Hematopoietic multipotent progenitor cell treated with erythropoietin and hydrocortisone succinate and interleukin-3 and kit ligand, for 17 days (in vitro differentiated cells): ENCODE measurements around the gene XPO5.

Source experiments
- DNase-seq: peaks from one replicate; pipeline ENCODE4 v3.0.0-alpha.2; 2015; ENCODE audit warnings: low spot score

Gene XPO5

DNA sequence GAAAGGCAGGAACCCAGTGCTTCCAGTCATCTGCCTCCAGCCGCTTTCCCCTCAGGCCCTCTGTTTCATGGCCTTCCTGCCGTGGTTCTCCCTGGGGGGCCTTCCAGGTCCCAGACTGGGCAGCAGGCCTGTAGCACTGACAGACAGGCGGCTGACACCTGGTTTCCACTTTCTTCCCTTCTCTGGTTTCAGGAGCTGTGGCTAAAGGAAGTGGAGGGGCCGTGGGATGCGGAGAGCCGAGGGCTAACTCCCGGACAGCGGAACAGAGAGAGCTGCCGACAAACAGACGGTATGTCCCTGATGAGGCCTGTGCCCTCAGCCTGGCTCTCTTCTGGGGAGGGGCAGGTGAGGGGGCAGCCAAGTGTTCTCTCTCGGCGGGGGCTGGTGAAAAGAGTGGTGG, 78.1 kb downstream of the XPO5 start:
- no peak for DNase-seq

GRCh38 chr6:43497129-43497396, 78.8 kb downstream of the XPO5 start:
- DNase-seq: no peak

DNA sequence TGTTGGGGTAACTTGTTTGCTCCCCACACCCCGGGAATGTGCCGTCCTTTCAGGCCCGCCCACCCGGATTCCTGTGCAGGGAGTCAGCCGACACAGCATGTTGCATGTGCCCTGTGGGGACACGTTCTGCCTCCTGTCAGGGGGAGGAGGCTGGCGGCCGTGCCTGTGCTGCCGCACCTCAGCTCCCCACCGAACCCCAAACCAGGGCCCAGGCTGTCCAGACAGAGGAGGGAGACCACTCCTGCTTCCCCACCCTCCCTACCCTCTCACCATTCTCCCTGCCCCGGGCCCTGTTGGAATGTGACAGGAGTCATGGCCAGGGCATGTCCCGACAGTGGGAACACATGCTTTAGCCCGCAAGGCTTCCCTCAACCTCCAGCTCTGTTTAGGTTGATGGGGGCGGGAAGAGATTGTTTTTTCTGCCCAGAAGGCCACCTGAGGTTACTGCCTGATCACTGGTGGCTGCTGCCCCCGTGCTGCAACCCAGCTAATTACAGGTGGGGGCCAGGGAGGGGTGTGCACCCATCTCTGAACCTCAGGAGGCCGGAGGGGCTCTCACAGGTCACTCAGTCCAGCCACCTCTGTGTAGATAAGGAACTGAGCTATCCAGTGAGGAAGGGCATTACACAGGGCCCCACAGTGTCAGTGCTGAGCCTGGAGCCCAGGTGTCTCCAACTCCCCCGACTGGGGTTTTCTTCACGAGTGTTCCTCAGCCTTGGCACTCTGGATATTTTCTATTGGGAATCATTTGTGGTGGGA, 79.3 kb downstream of the XPO5 start:
- DNase-seq: no peak

DNA sequence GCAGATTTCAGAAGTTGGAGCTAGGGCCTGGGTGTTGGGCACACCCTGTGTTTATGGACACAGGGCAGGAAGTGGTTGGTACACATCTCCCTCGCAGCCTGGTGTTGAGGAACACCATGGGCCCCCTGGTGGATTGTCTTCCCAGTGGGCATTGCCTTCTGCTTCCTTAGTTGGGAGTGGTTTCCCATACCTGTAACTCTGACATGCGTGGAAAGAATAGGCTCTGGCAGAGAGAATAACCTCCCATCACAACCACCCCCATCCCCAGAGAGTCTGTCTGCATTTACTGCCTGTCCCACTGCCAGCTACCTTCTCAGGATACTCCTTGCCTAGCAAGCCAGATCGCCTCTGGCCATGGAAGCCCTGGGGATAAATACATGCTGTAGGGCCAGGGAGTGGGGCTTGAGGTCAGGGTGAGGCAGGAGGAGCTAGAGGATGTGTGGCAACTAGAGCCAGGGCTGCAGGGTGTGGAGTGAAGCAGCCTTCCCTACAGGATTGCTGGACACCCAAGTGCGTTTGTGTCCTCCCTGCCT, 80.4 kb downstream of the XPO5 start:
- no peak for DNase-seq

DNA sequence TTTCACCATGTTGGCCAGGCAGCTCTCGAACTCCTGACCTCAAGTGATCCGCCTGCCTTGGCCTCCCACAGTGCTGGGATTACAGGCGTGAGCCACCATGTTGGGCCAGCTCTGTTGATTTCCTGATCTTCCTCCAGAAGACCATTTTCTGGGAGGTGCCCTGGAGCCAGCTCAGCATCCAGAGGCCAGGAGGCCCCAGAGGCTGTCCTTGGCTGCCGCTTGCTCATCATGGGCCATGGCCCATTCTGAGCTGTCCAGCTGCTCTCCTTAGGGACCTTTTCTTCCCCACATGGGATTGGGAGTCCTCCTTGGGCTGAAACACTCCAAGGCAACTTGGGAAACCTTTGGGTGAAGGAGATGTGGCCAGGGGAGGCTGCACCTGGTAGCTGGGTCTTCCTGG, 81.1 kb downstream of the XPO5 start:
- DNase-seq: no peak

GRCh38 chr6:43494321-43494720, 81.5 kb downstream of the XPO5 start:
- DNase-seq: no peak

DNA sequence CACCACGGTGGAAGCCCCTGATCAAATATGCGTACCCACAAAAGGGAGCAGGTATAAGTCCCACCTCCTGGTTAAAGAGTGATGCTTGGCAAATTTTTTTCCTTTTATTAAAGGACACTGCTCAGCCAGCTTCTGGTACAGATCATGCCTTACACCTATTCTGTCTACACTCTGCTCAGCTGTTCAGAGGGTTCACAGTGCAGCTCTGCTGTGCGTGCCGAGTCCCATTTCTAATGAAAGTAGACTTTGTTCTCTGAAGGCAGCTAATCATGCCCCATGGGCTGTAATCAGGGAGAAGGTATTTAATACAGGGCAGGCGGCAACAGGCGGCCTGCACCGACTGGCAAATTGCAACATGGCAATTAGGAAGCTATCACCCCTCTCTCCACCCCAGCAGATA, 82.0 kb downstream of the XPO5 start:
- no peak for DNase-seq

GRCh38 chr6:43493230-43493629, 82.6 kb downstream of the XPO5 start:
- DNase-seq: no peak

DNA sequence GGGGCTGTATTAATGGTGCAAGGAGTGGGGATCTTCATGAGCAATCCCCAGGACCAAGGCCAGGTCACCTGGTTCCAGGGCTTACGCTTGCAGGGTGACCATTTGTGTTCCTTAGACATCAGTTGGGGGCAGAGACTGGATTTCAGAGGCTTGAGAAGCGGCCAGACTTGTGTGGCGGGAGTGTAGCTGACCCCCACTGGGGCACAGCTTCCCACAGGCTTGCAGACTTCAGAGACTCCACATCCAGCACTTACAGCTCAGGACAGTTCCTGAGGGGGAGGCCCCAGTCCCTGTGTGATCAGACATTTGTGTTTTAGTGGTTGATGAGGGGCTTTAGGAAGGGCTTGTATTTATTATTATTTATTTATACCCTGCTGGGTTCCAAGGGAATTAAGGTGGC, 83.2 kb downstream of the XPO5 start:
- DNase-seq: no peak

GRCh38 chr6:43491750-43492661, 83.8 kb downstream of the XPO5 start:
- no peak for DNase-seq

DNA sequence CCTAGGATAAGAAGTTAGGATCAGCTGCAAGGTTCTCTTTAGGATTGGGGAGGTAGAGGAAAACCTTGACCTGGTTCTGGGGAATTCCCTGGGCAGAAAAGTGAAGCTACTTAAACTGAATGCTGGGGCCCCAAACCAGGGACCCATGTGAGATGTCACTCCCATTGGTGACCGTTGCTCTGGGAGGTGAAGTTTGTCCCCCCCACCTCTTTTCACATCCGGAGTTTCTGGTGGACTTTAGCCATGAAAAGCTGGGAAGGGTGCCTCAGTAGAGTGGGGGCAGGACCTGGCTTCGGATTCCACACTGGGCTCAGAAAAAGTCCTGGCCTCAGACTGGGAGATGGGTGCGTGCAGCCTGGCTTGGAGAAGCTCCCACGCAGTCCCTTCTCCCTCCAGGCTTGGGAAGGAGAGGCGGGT, 85.3 kb downstream of the XPO5 start:
- DNase-seq: no peak

- no peak for DNase-seq
These were observed 86.4 kb downstream of the XPO5 start for GRCh38 chr6:43489277-43490072.

- DNase-seq: no peak
These were observed 87.1 kb downstream of the XPO5 start for GRCh38 chr6:43488667-43489276.

- no peak for DNase-seq
These were observed 94.1 kb downstream of the XPO5 start for GRCh38 chr6:43481591-43482236.

DNA sequence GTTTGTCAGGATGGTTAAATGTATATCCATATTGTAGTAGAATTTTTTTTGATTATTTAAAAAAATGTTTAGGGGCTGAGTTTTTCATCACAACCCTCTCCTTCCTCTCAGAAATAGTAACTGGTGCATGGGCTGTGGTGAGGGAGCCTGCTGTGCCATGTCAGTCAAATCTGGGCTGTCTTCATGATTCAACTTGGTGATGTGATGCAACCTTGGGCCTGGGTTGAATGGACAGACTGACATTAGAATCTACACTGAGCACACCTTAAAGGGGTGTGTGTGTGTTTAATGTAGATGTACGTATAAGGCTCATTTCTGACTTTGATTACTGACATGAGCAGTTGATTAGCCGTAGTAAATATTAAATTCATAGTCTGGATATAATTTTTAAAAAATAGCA, 94.8 kb downstream of the XPO5 start:
- DNase-seq: no peak

- DNase-seq: peak; percentile 46
These were observed 97.8 kb downstream of the XPO5 start for GRCh38 chr6:43478008-43478372.

GRCh38 chr6:43477235-43478007, 98.4 kb downstream of the XPO5 start, which contains the start of gene TJAP1:
TSS of gene TJAP1 (plus strand) at chr6:43477570. CDS start at chr6:43499002, 21,432 bp downstream.
- DNase-seq: peak; percentile 84

DNA sequence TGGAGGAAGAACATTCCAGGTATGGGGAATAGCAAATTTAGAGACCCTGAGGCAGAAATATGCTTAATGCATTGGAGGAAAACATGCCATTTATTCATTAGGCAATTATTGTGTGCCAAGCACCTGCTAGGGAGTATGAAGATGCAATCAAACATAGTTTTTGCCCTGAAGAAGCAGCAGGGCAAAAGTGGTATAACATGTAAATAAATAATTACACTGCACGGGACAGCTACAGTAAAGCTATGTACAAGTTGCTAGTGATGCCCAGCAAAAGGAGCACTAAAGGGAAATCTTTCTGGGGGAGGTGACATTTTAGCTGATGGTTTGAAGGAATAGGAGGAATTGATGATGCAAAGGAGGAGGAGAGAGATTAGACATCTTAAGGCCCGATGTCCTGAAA, 99.1 kb downstream of the XPO5 start:
- DNase-seq: no peak

DNA sequence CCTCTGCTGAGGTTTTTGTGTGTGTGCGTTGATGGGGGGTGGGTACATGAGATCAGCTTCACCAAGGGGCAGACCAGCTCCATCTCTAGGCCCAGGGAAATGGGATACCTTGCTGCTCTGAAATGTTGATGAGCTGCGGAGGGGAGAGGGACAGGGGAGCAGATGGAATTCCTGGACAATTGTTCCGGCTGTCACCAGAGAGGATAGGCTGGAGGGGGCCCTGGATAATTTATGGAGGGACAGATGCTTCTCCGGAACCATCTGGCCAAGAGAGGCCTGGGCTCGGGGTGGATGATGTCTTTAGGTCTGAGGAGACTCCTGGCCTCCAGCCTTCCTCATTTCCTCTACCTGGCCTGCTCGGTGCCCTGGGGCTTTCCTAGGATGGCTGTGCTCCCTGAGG, 100.3 kb downstream of the XPO5 start:
- DNase-seq: no peak

GRCh38 chr6:43472515-43472914, 103.3 kb downstream of the XPO5 start:
- no peak for DNase-seq
